ENCODE data around the gene PLA2G6. TPM values are rescaled to one million over a fixed set of nuclear protein-coding genes. Genes with fewer than 3 reads are reported as not detected.
A peak's percentile ranks its signal among the peaks of the same experiment; 100 is the strongest.

PLA2G6 gene
- total RNA-seq, 2 donors from 2014 or later, result 61.5 to 138 TPM

- no peaks in the 10 kb centered on the region for H3K27me3 ChIP-seq (replicated peaks; ENCODE audit: insufficient read depth)
- peak overlapping the region; percentile 23 to 59 for H3K27ac ChIP-seq
- intact Hi-C loops (cut with DNase I), result loop anchor here (10.0 kb wide), 1 partner anchor 108 kb away; the partner anchor contains the start of gene BAIAP2L2
- peak; percentile 65 for DNase-seq (ENCODE audit: low spot score)
- H3K4me1 ChIP-seq (replicated peaks), result no peaks in the 10 kb centered on the region
- peaks cover 0 to 11% of the 10 kb centered on the region in 2 donors for H3K36me3 ChIP-seq
- no peak overlapping the region for H3K4me3 ChIP-seq
- TF ChIP-seq POLR2A (IDR thresholded peaks at IDR 0.05) (peak; percentile 44), CTCF (IDR thresholded peaks at IDR 0.05) (no peak), POLR2AphosphoS5 (IDR thresholded peaks at IDR 0.05) (peak; percentile 64)
- WGBS, result 55% methylated on average over 8 of the region's 8 CpGs
- no peaks in the 10 kb centered on the region for H3K9me3 ChIP-seq
Observed at GRCh38 chr22:38222797-38223119, 41.1 kb upstream of the PLA2G6 start.

- Histone ChIP-seq H3K27me3 (replicated peaks; ENCODE audit: insufficient read depth) (no peaks in the 10 kb centered on the region), H3K27ac (peak overlapping the region; percentile 23 to 59), H3K4me1 (replicated peaks) (no peaks in the 10 kb centered on the region), H3K9me3 (no peaks in the 10 kb centered on the region), H3K36me3 (peaks cover 0 to 11% of the 10 kb centered on the region in 2 donors), H3K4me3 (no peak overlapping the region)
- TF ChIP-seq CTCF (IDR thresholded peaks at IDR 0.05) (no peak), POLR2AphosphoS5 (IDR thresholded peaks at IDR 0.05) (no peak), POLR2A (IDR thresholded peaks at IDR 0.05) (no peak)
- intact Hi-C loops (cut with DNase I), result loop anchor here (10.0 kb wide), 1 partner anchor 107 kb away; the partner anchor contains the start of gene BAIAP2L2
- DNase-seq (ENCODE audit: low spot score), result no peak
- WGBS, result 81% methylated on average over 25 of the region's 25 CpGs
Observed at GRCh38 chr22:38221908-38222796, 40.5 kb upstream of the PLA2G6 start.

- Histone ChIP-seq H3K9me3 (no peaks in the 10 kb centered on the region), H3K27me3 (replicated peaks; ENCODE audit: insufficient read depth) (no peaks in the 10 kb centered on the region), H3K27ac (no peak overlapping the region), H3K4me1 (replicated peaks) (no peaks in the 10 kb centered on the region), H3K36me3 (peaks cover 0 to 11% of the 10 kb centered on the region in 2 donors), H3K4me3 (no peak overlapping the region)
- intact Hi-C loops (cut with DNase I), result loop anchor here (10.0 kb wide), 1 partner anchor 107 kb away; the partner anchor contains the start of gene BAIAP2L2
- DNase-seq (ENCODE audit: low spot score), result no peak
- 94% methylated on average over 22 of the region's 22 CpGs for WGBS
- no peak for TF ChIP-seq POLR2A (IDR thresholded peaks at IDR 0.05)
Observed at GRCh38 chr22:38221407-38221806, 39.8 kb upstream of the PLA2G6 start.

GRCh38 chr22:38220653-38221386, 39.2 kb upstream of the PLA2G6 start:
- peaks cover 0 to 11% of the 10 kb centered on the region in 2 donors for H3K36me3 ChIP-seq
- peak overlapping the region; percentile 73 to 83 for H3K27ac ChIP-seq
- H3K4me3 ChIP-seq, result no peak overlapping the region
- H3K27me3 ChIP-seq (replicated peaks; ENCODE audit: insufficient read depth), result no peaks in the 10 kb centered on the region
- intact Hi-C loops (cut with DNase I), result loop anchor here (10.0 kb wide), 1 partner anchor 106 kb away; the partner anchor contains the start of gene BAIAP2L2
- no peak for DNase-seq (ENCODE audit: low spot score)
- H3K4me1 ChIP-seq (replicated peaks), result no peaks in the 10 kb centered on the region
- TF ChIP-seq POLR2AphosphoS5 (IDR thresholded peaks at IDR 0.05) (no peak), CTCF (IDR thresholded peaks at IDR 0.05) (no peak), POLR2A (IDR thresholded peaks at IDR 0.05) (no peak)
- WGBS, result 86% methylated on average over 22 of the region's 22 CpGs
- no peaks in the 10 kb centered on the region for H3K9me3 ChIP-seq

- no peaks in the 10 kb centered on the region for H3K4me1 ChIP-seq (replicated peaks)
- no peaks in the 10 kb centered on the region for H3K9me3 ChIP-seq
- 56% methylated on average over 8 of the region's 8 CpGs for WGBS
- peak overlapping the region; percentile 73 to 83 for H3K27ac ChIP-seq
- no peak for DNase-seq (ENCODE audit: low spot score)
- H3K27me3 ChIP-seq (replicated peaks; ENCODE audit: insufficient read depth), result no peaks in the 10 kb centered on the region
- intact Hi-C loops (cut with DNase I), result loop anchor here (10.0 kb wide), 1 partner anchor 105 kb away; the partner anchor contains the start of gene BAIAP2L2
- H3K36me3 ChIP-seq, result peaks cover 0 to 10% of the 10 kb centered on the region in 2 donors
- no peak overlapping the region for H3K4me3 ChIP-seq
- TF ChIP-seq POLR2A (IDR thresholded peaks at IDR 0.05) (no peak), POLR2AphosphoS5 (IDR thresholded peaks at IDR 0.05) (no peak), CTCF (IDR thresholded peaks at IDR 0.05) (no peak)
Observed at GRCh38 chr22:38220163-38220562, 38.5 kb upstream of the PLA2G6 start.

All from prostate gland (tissue), 2 donors.